Keratinocyte (primary cell): Measurements from ENCODE around the gene UBE2R2.

Experiments used
- CTCF ChIP-seq, 3 experiments: IDR thresholded peaks in 1 of 3; conservative IDR thresholded peaks in 1 of 3; optimal IDR thresholded peaks in 1 of 3; 2 replicates in 2 of 3; 3 replicates in 1 of 3; pipeline versions ENCODE3 to v1.5.1; 2011; ENCODE audit warnings: low read length in 3 of 3, mild to moderate bottlenecking in 3 of 3, moderate library complexity in 2 of 3, control low read depth in 1 of 3, inconsistent platforms in 1 of 3; ENCODE audit not compliant: insufficient read depth in 2 of 3; ENCODE audit errors: extremely low read depth in 1 of 3
- EZH2 ChIP-seq: IDR thresholded peaks from one replicate; pipeline ENCODE4 v1.6.1; 2012; ENCODE audit warnings: inconsistent platforms, mild to moderate bottlenecking, low read length, moderate library complexity

GRCh38 chr9:33791117-33791516 lies 25.8 kb upstream of the UBE2R2 start:
- TF ChIP-seq CTCF (optimal IDR thresholded peaks at IDR 0.05 in 1 of 3, IDR thresholded peaks at IDR 0.05 in 1 of 3, conservative IDR thresholded peaks at IDR 0.05 in 1 of 3; ENCODE audit: extremely low read depth in 1 of 3, insufficient read depth in 2 of 3, low read length in 3 of 3) (no peak), EZH2 (no peak)
